Measurements from ENCODE around the gene CTBS. TPM values are rescaled to one million over a fixed set of nuclear protein-coding genes. Genes with fewer than 3 reads are reported as not detected.
A peak's percentile ranks its signal among the peaks of the same experiment; 100 is the strongest.

The CTBS gene
- total RNA-seq, 1 experiment from 2014 or later = 47.7 TPM

DNA sequence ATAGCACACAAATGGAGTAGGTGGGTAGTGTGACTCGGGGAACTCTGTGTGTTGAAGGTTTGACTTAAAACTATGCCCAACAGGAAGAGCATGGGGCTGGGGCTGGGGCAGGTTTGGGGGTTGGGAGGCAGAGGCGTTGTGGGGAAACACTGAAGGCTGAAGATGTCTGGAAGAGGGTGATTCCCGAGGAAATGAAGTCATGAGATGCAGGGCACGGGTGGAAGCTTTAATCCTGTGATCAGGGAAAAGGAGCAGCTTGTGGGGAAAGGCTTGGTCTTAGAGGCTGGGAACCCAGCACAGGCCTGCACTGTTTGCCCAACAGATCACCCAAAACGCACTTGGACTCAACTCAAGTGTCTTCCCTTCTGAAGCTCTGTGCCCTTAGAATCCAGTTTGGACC is 26.6 kb upstream of the CTBS start:
- POLR2A ChIA-PET = interaction anchor here (1.2 to 1.7 kb wide), 2 partner anchors 15 to 27 kb away, joined by 4 to 5 read pairs; partner anchors contain the start of gene CTBS
- intact Hi-C loops (cut with micrococcal nuclease; ENCODE audit: unreplicated experiment) (loop anchor here (5.0 to 10.0 kb wide), 4 partner anchors 98 to 696 kb away; no protein-coding TSS in a partner anchor), in situ Hi-C loops (cut with HindIII; ENCODE audit: low pct_unique_long_range_greater_than_20kb, low sequenced_read_pairs) (loop anchor here (5.0 to 25.0 kb wide), 2 partner anchors 33 to 688 kb away; no protein-coding TSS in a partner anchor)
- TF ChIP-seq, protein P1, sequence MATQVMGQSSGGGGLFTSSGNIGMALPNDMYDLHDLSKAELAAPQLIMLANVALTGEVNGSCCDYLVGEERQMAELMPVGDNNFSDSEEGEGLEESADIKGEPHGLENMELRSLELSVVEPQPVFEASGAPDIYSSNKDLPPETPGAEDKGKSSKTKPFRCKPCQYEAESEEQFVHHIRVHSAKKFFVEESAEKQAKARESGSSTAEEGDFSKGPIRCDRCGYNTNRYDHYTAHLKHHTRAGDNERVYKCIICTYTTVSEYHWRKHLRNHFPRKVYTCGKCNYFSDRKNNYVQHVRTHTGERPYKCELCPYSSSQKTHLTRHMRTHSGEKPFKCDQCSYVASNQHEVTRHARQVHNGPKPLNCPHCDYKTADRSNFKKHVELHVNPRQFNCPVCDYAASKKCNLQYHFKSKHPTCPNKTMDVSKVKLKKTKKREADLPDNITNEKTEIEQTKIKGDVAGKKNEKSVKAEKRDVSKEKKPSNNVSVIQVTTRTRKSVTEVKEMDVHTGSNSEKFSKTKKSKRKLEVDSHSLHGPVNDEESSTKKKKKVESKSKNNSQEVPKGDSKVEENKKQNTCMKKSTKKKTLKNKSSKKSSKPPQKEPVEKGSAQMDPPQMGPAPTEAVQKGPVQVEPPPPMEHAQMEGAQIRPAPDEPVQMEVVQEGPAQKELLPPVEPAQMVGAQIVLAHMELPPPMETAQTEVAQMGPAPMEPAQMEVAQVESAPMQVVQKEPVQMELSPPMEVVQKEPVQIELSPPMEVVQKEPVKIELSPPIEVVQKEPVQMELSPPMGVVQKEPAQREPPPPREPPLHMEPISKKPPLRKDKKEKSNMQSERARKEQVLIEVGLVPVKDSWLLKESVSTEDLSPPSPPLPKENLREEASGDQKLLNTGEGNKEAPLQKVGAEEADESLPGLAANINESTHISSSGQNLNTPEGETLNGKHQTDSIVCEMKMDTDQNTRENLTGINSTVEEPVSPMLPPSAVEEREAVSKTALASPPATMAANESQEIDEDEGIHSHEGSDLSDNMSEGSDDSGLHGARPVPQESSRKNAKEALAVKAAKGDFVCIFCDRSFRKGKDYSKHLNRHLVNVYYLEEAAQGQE (IDR thresholded peaks at IDR 0.05; ENCODE audit: insufficient read depth in 1 of 2, low read depth in 2 of 2, low read length in 1 of 2) = no peak
- TF ChIP-seq, protein P2, sequence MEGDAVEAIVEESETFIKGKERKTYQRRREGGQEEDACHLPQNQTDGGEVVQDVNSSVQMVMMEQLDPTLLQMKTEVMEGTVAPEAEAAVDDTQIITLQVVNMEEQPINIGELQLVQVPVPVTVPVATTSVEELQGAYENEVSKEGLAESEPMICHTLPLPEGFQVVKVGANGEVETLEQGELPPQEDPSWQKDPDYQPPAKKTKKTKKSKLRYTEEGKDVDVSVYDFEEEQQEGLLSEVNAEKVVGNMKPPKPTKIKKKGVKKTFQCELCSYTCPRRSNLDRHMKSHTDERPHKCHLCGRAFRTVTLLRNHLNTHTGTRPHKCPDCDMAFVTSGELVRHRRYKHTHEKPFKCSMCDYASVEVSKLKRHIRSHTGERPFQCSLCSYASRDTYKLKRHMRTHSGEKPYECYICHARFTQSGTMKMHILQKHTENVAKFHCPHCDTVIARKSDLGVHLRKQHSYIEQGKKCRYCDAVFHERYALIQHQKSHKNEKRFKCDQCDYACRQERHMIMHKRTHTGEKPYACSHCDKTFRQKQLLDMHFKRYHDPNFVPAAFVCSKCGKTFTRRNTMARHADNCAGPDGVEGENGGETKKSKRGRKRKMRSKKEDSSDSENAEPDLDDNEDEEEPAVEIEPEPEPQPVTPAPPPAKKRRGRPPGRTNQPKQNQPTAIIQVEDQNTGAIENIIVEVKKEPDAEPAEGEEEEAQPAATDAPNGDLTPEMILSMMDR (IDR thresholded peaks at IDR 0.05) = no peak
- TF ChIP-seq POLR2AphosphoS5 (IDR thresholded peaks at IDR 0.05; ENCODE audit: low read depth, low read length) (no peak), SIN3A (IDR thresholded peaks at IDR 0.05; ENCODE audit: borderline replicate concordance, insufficient read depth, low read depth, low read length) (no peak), TCF7L2 (IDR thresholded peaks at IDR 0.05; ENCODE audit: low read depth, low read length) (no peak)
- CTCF ChIA-PET = interaction anchor here (0.5 kb wide), 1 partner anchor 27 kb away, joined by 4 read pairs; the partner anchor contains the start of gene CTBS
- Histone ChIP-seq H3K27me3 (ENCODE audit: control insufficient read depth, insufficient read depth, low read length) (no peaks in the 10 kb centered on the region), H3K36me3 (ENCODE audit: control insufficient read depth, insufficient read depth, low read length) (no peaks in the 10 kb centered on the region), H3K27ac (ENCODE audit: low read length) (peak overlapping the region; percentile 67), H3K9me3 (ENCODE audit: control insufficient read depth, insufficient read depth, low read depth, low read length) (no peaks in the 10 kb centered on the region), H3K4me3 (ENCODE audit: low read depth in 2 of 2, low read length in 2 of 2) (no peak overlapping the region), H3K4me1 (ENCODE audit: control insufficient read depth, insufficient read depth, low read length) (peaks cover 53% of the 10 kb centered on the region)
- DNase-seq (ENCODE audit: low read depth, low spot score) = no peak
- BruUV-seq (replicated peaks) = no TSS peak
- ATAC-seq = no peak

DNA sequence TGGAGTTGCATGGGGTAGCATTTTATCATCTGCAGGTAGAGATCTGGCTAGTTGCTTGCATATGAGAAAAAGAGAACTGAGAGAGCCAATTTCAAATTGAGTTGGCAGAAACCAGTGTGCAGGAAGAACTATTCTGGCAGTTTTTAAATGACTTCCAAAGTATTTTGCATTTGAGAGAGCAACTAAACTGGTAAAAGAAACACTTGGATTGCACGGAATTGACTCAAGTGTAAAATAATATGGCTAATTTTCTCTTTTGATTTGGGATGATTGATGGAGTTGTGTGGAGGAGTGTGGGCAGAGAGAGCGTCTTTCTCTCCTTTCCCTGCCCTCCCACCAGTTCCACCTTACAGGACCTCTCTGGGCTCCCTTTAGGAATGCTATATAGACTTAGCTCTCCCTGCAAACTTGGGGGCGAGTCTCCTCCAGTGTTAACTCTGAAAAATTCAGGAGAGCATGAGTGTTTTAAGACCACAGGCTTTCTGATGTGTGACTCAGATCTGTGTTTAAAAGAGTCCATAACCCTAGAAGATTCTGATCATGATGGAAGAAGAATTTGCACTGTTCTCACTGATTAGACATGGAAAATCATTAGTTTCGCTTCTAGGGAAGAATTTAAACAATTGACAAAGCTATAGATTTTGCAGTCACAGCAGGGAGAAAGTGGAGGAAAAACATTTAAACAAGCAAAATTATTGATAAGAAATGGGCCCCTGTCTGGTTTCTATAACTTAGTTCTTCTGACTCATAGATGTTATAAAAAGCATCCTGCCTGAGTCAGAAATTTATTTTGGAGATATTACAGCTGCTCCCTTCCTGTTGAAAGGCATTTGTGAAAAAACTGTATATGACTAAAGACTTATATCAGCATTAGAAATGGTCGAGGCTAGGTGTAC is 24.9 kb upstream of the CTBS start:
- BruUV-seq (replicated peaks) = no TSS peak
- H3K27ac ChIP-seq (ENCODE audit: low read length) = peak overlapping the region; percentile 67
- no peaks in the 10 kb centered on the region for H3K9me3 ChIP-seq (ENCODE audit: control insufficient read depth, insufficient read depth, low read depth, low read length)
- CTCF ChIA-PET = no interaction called here
- intact Hi-C loops (cut with micrococcal nuclease; ENCODE audit: unreplicated experiment) = no loop called here
- peak overlapping the region in 1 of 2 experiments; percentile 1; a peak in 1 of 4 replicates for H3K4me3 ChIP-seq (ENCODE audit: low read depth in 2 of 2, low read length in 2 of 2)
- no peaks in the 10 kb centered on the region for H3K27me3 ChIP-seq (ENCODE audit: control insufficient read depth, insufficient read depth, low read length)
- ATAC-seq (peak; percentile 71), DNase-seq (ENCODE audit: low read depth, low spot score) (peak; percentile 96)
- no peaks in the 10 kb centered on the region for H3K36me3 ChIP-seq (ENCODE audit: control insufficient read depth, insufficient read depth, low read length)
- in situ Hi-C loops (cut with HindIII; ENCODE audit: low pct_unique_long_range_greater_than_20kb, low sequenced_read_pairs) = no loop called here
- TF ChIP-seq, protein P2 (IDR thresholded peaks at IDR 0.05) = peak; percentile 19
- no peak for TF ChIP-seq SIN3A (IDR thresholded peaks at IDR 0.05; ENCODE audit: borderline replicate concordance, insufficient read depth, low read depth, low read length)
- TF ChIP-seq, protein P1 (IDR thresholded peaks at IDR 0.05; ENCODE audit: insufficient read depth in 1 of 2, low read depth in 2 of 2, low read length in 1 of 2) = no peak
- no peak; the same call in 1 of the 2 replicates for TF ChIP-seq TCF7L2 (IDR thresholded peaks at IDR 0.05; ENCODE audit: low read depth, low read length)
- 0 out of 2 replicates have a peak, but pooled peaks have one; percentile 8 for TF ChIP-seq POLR2AphosphoS5 (IDR thresholded peaks at IDR 0.05; ENCODE audit: low read depth, low read length)
- POLR2A ChIA-PET = interaction anchor here (0.6 kb wide), 2 partner anchors 12 to 1323 kb away, joined by 3 read pairs; no protein-coding TSS in a partner anchor
- H3K4me1 ChIP-seq (ENCODE audit: control insufficient read depth, insufficient read depth, low read length) = peaks cover 38% of the 10 kb centered on the region

Measured in Panc1 (cell line).